Natural killer cell (primary cell): ENCODE measurements around the gene TOLLIP. TPM values are rescaled to one million over a fixed set of nuclear protein-coding genes. Genes with fewer than 3 reads are reported as not detected.
A peak's percentile ranks its signal among the peaks of the same experiment; 100 is the strongest.
"Not testable (repeated sequence)": the region's sequence is repeated elsewhere in the genome, so short reads cannot be mapped to it uniquely, and the experiment has no call there.

ENCODE experiments used
- ATAC-seq, 3 donors: fragments of 150-1000 bp in 2 of 3; fragments of 200-7000 bp in 1 of 3; cut with Tn5 transposase; 1 replicate in 1 of 3; 2 replicates in 2 of 3; pipeline ENCODE4 v1.10.0; 2021; ENCODE audit warnings: mild to moderate bottlenecking in 2 of 3, moderate library complexity in 2 of 3
- DNase-seq, 2 donors: peaks; one replicate each; pipeline versions ENCODE4 v3.0.0 to v3.0.0-alpha.2; 2013 to 2021; ENCODE audit warnings: mixed read lengths in 1 of 2
- H3K27ac ChIP-seq: one replicate; pipeline ENCODE4 v1.5.1; 2013; ENCODE audit warnings: mild to moderate bottlenecking, low read length
- H3K27me3 ChIP-seq: one replicate; pipeline ENCODE4 v1.6.1; 2013; ENCODE audit warnings: low read length; ENCODE audit not compliant: control insufficient read depth, insufficient read depth
- H3K36me3 ChIP-seq: one replicate; pipeline ENCODE4 v1.6.1; 2013; ENCODE audit warnings: low read length; ENCODE audit not compliant: control insufficient read depth, insufficient read depth
- H3K4me1 ChIP-seq: one replicate; pipeline ENCODE4 v1.6.1; 2013; ENCODE audit warnings: low read length; ENCODE audit not compliant: control insufficient read depth, insufficient read depth
- H3K4me3 ChIP-seq: one replicate; pipeline ENCODE4 v1.5.1; 2013; ENCODE audit warnings: low read length
- H3K9me3 ChIP-seq: one replicate; pipeline ENCODE4 v1.6.1; 2013; ENCODE audit warnings: low read length; ENCODE audit not compliant: control insufficient read depth, insufficient read depth
- H3K27ac Mint-ChIP-seq, 2 donors: one replicate each; pipeline ENCODE4 v1.8.0; 2022; ENCODE audit warnings: mild to moderate bottlenecking in 2 of 2, mixed read lengths in 2 of 2, moderate library complexity in 1 of 2
- H3K27me3 Mint-ChIP-seq, 2 donors: one replicate each; pipeline ENCODE4 v1.8.0; 2022; ENCODE audit warnings: low read depth in 2 of 2, mixed read lengths in 2 of 2
- H3K36me3 Mint-ChIP-seq: one replicate; pipeline ENCODE4 v1.8.0; 2022; ENCODE audit warnings: mixed read lengths
- H3K4me1 Mint-ChIP-seq, 2 donors: one replicate each; pipeline ENCODE4 v1.8.0; 2022; ENCODE audit warnings: mixed read lengths in 2 of 2
- H3K4me3 Mint-ChIP-seq: one replicate; pipeline ENCODE4 v1.8.0; 2022; ENCODE audit warnings: mild to moderate bottlenecking, moderate library complexity, mixed read lengths
- H3K9me3 Mint-ChIP-seq, 2 donors: one replicate each; pipeline ENCODE4 v1.8.0; 2022; ENCODE audit warnings: mixed read lengths in 2 of 2
- CTCF ChIP-seq: fragments of 200-600 bp; IDR thresholded peaks from one replicate; pipeline ENCODE4 v1.8.0; 2022; ENCODE audit warnings: antibody characterized with exemption
- WGBS: methylation state at CpG from one replicate; pipeline ENCODE4 v1.1.7; 2013; ENCODE audit warnings: missing lambda C conversion rate; ENCODE audit not compliant: insufficient coverage; 5-methylcytosine and 5-hydroxymethylcytosine counted together
- intact Hi-C: fragments of 100-400 bp; cut with micrococcal nuclease; formaldehyde crosslinking; loops from one replicate; pipeline ENCODE4 v1.14.2; 2022
- total RNA-seq, 4 donors: library from RNA; stranded (reverse); fragments of 120-200 nt in 1 of 4; gene quantifications; one replicate each; pipeline versions ENCODE4 v1.2.3 to v1.2.4, GENCODE V29; 2013 to 2022

TOLLIP gene
- total RNA-seq, 3 donors from 2014 or later (not counting 1 experiment from before 2014, with no cell fraction given): 49.3 to 61.8 (median 54.8) TPM

- H3K9me3 ChIP-seq: no peaks in the 10 kb centered on the region
- Mint-ChIP-seq H3K9me3 (no peaks in the 10 kb centered on the region), H3K4me3 (no peak overlapping the region), H3K27me3 (no peaks in the 10 kb centered on the region), H3K27ac (no peak overlapping the region), H3K36me3 (no peaks in the 10 kb centered on the region), H3K4me1 (no peaks in the 10 kb centered on the region)
- intact Hi-C loops: no loop called here
- 89% methylated on average over 5 of the region's 5 CpGs for WGBS
- H3K27ac ChIP-seq: no peak overlapping the region
- H3K4me3 ChIP-seq: no peak overlapping the region
- peaks cover 3% of the 10 kb centered on the region for H3K36me3 ChIP-seq
- peaks cover 7% of the 10 kb centered on the region for H3K4me1 ChIP-seq
- no peaks in the 10 kb centered on the region for H3K27me3 ChIP-seq
- ATAC-seq (no peak), DNase-seq (no peak)
- no peak for TF ChIP-seq CTCF
Measured at GRCh38 chr11:1269957-1270356, 39.5 kb downstream of the TOLLIP start.

- Mint-ChIP-seq H3K9me3 (no peaks in the 10 kb centered on the region), H3K27me3 (no peaks in the 10 kb centered on the region), H3K4me3 (no peak overlapping the region), H3K36me3 (no peaks in the 10 kb centered on the region), H3K4me1 (peaks cover 6 to 8% of the 10 kb centered on the region in 2 donors), H3K27ac (no peak overlapping the region)
- H3K36me3 ChIP-seq: no peaks in the 10 kb centered on the region
- H3K4me1 ChIP-seq: peaks cover 7% of the 10 kb centered on the region
- no peak for TF ChIP-seq CTCF
- H3K9me3 ChIP-seq: no peaks in the 10 kb centered on the region
- DNase-seq: peak in 1 of 2 donors; percentile 48
- H3K27ac ChIP-seq: no peak overlapping the region
- ATAC-seq: no peak
- 84% methylated on average over 9 of the region's 9 CpGs for WGBS
- H3K27me3 ChIP-seq: no peaks in the 10 kb centered on the region
- intact Hi-C loops: no loop called here
- no peak overlapping the region for H3K4me3 ChIP-seq
Measured at GRCh38 chr11:1267441-1268100, 41.9 kb downstream of the TOLLIP start.

GRCh38 chr11:1266976-1267375 is 42.5 kb downstream of the TOLLIP start:
- H3K4me3 ChIP-seq, H3K9me3 Mint-ChIP-seq, H3K4me3 Mint-ChIP-seq, H3K27me3 ChIP-seq, H3K36me3 Mint-ChIP-seq, H3K27ac ChIP-seq, DNase-seq, ATAC-seq, intact Hi-C loops, H3K27me3 Mint-ChIP-seq, H3K9me3 ChIP-seq, H3K36me3 ChIP-seq: not testable (repeated sequence)
- Mint-ChIP-seq H3K4me1 (peaks cover 6 to 14% of the 10 kb centered on the region in 2 donors), H3K27ac (peak overlapping the region in 1 of 2 donors; percentile 56)
- peaks cover 13% of the 10 kb centered on the region for H3K4me1 ChIP-seq
- 90% methylated on average over 2 of the region's 2 CpGs for WGBS

GRCh38 chr11:1265480-1265879 is 44.0 kb downstream of the TOLLIP start:
- H3K9me3 Mint-ChIP-seq, H3K36me3 Mint-ChIP-seq, H3K27me3 ChIP-seq, ATAC-seq, H3K4me3 Mint-ChIP-seq, H3K4me3 ChIP-seq, H3K27me3 Mint-ChIP-seq, H3K27ac ChIP-seq, H3K36me3 ChIP-seq, H3K9me3 ChIP-seq, intact Hi-C loops, DNase-seq: not testable (repeated sequence)
- peaks cover 17% of the 10 kb centered on the region for H3K4me1 ChIP-seq
- Mint-ChIP-seq H3K4me1 (peaks cover 6 to 16% of the 10 kb centered on the region in 2 donors), H3K27ac (peak overlapping the region in 1 of 2 donors; percentile 83)
- 97% methylated on average over 4 of the region's 4 CpGs for WGBS

- peaks cover 17% of the 10 kb centered on the region for H3K4me1 ChIP-seq
- H3K9me3 ChIP-seq, H3K36me3 Mint-ChIP-seq, H3K27ac ChIP-seq, H3K36me3 ChIP-seq, H3K9me3 Mint-ChIP-seq, H3K27me3 ChIP-seq, H3K4me3 ChIP-seq, H3K27me3 Mint-ChIP-seq: not testable (repeated sequence)
- intact Hi-C loops: loop anchor here (1.0 to 5.0 kb wide), 2 partner anchors 45 to 253 kb away; partner anchors contain the start of gene TOLLIP
- Mint-ChIP-seq H3K4me3 (peak overlapping the region; percentile 11), H3K27ac (peak overlapping the region; percentile 40 to 83), H3K4me1 (peaks cover 6 to 16% of the 10 kb centered on the region in 2 donors)
- ATAC-seq (peak; percentile 28 to 56 (median 49)), DNase-seq (peak in 1 of 2 donors; percentile 77)
- 43% methylated on average over 2 of the region's 3 CpGs for WGBS
Measured at GRCh38 chr11:1264444-1264843, 45.0 kb downstream of the TOLLIP start.
